ENCODE results near the gene KIF12.
"Not testable (repeated sequence)": the region's sequence is repeated elsewhere in the genome, so short reads cannot be mapped to it uniquely, and the experiment has no call there.

KIF12 gene

GRCh38 chr9:114082763-114083412, 16.2 kb downstream of the KIF12 start:
- not testable (repeated sequence) for DNase-seq; H3K14ac ChIP-seq (ENCODE audit: low read length in 2 of 2); H3K4me3 ChIP-seq (ENCODE audit: insufficient read depth in 1 of 2, low read depth in 1 of 2, low read length in 2 of 2); H2BK120ac ChIP-seq (ENCODE audit: low read depth, low read length); H3K27ac ChIP-seq (ENCODE audit: low read length, poor library complexity, severe bottlenecking); H3K23ac ChIP-seq (ENCODE audit: low read length in 2 of 2); H3K36me3 ChIP-seq (ENCODE audit: control insufficient read depth in 1 of 2, insufficient read depth in 2 of 2, low read depth in 1 of 2, low read length in 2 of 2); H3K4me2 ChIP-seq (ENCODE audit: low read length, poor library complexity, severe bottlenecking); H3K9me3 ChIP-seq (ENCODE audit: control insufficient read depth, low read length); H3K4ac ChIP-seq (ENCODE audit: low read depth in 1 of 2, low read length in 2 of 2); H4K8ac ChIP-seq (ENCODE audit: low read length); H2BK12ac ChIP-seq (ENCODE audit: low read length in 2 of 2); H3K79me1 ChIP-seq (replicated peaks; ENCODE audit: low read length, poor library complexity, severe bottlenecking); H3K18ac ChIP-seq (ENCODE audit: low read depth in 1 of 2, low read length in 2 of 2); H4K91ac ChIP-seq (ENCODE audit: low read length); H2BK15ac ChIP-seq (ENCODE audit: low read depth, poor library complexity, severe bottlenecking); H2BK5ac ChIP-seq (ENCODE audit: low read depth, low read length, poor library complexity, severe bottlenecking); H2AFZ ChIP-seq (ENCODE audit: low read depth, low read length); H2AK5ac ChIP-seq (ENCODE audit: low read length, severe bottlenecking)
- peaks cover 30% of the 10 kb centered on the region for H3K4me1 ChIP-seq (ENCODE audit: control insufficient read depth, insufficient read depth, low read depth, low read length)
- WGBS: 73% methylated on average over 11 of the region's 13 CpGs
- H3K27me3 ChIP-seq (ENCODE audit: control insufficient read depth in 1 of 2, insufficient read depth in 1 of 2, low read length in 2 of 2): peaks cover 0 to 47% of the 10 kb centered on the region in 2 experiments
- peak overlapping the region; percentile 24 for H3K9ac ChIP-seq (ENCODE audit: low read length)

GRCh38 chr9:114082017-114082762, 16.9 kb downstream of the KIF12 start:
- no peaks in the 10 kb centered on the region for H3K36me3 ChIP-seq (ENCODE audit: control insufficient read depth in 1 of 2, insufficient read depth in 2 of 2, low read depth in 1 of 2, low read length in 2 of 2)
- H2BK120ac ChIP-seq (ENCODE audit: low read depth, low read length): no peak overlapping the region
- no peaks in the 10 kb centered on the region for H3K9me3 ChIP-seq (ENCODE audit: control insufficient read depth, low read length)
- H3K18ac ChIP-seq (ENCODE audit: low read depth in 1 of 2, low read length in 2 of 2): no peak overlapping the region
- H3K14ac ChIP-seq (ENCODE audit: low read length in 2 of 2): no peak overlapping the region
- H3K4ac ChIP-seq (ENCODE audit: low read depth in 1 of 2, low read length in 2 of 2): no peak overlapping the region
- H2BK12ac ChIP-seq (ENCODE audit: low read length in 2 of 2): no peak overlapping the region
- H3K27ac ChIP-seq (ENCODE audit: low read length, poor library complexity, severe bottlenecking): no peak overlapping the region
- H3K4me2 ChIP-seq (ENCODE audit: low read length, poor library complexity, severe bottlenecking): no peak overlapping the region
- no peak overlapping the region for H3K9ac ChIP-seq (ENCODE audit: low read length)
- H3K4me3 ChIP-seq (ENCODE audit: insufficient read depth in 1 of 2, low read depth in 1 of 2, low read length in 2 of 2): no peak overlapping the region
- H4K8ac ChIP-seq (ENCODE audit: low read length): no peak overlapping the region
- H2AK5ac ChIP-seq (ENCODE audit: low read length, severe bottlenecking): peak overlapping the region; percentile 83
- H4K91ac ChIP-seq (ENCODE audit: low read length): no peak overlapping the region
- peaks cover 35% of the 10 kb centered on the region for H3K4me1 ChIP-seq (ENCODE audit: control insufficient read depth, insufficient read depth, low read depth, low read length)
- no peaks in the 10 kb centered on the region for H3K79me1 ChIP-seq (replicated peaks; ENCODE audit: low read length, poor library complexity, severe bottlenecking)
- peak; percentile 85 for DNase-seq
- 58% methylated on average over 10 of the region's 10 CpGs for WGBS
- H2BK15ac ChIP-seq (ENCODE audit: low read depth, poor library complexity, severe bottlenecking): no peak overlapping the region
- H2AFZ ChIP-seq (ENCODE audit: low read depth, low read length): no peak overlapping the region
- H3K27me3 ChIP-seq (ENCODE audit: control insufficient read depth in 1 of 2, insufficient read depth in 1 of 2, low read length in 2 of 2): peaks cover 0 to 49% of the 10 kb centered on the region in 2 experiments
- H2BK5ac ChIP-seq (ENCODE audit: low read depth, low read length, poor library complexity, severe bottlenecking): no peak overlapping the region
- H3K23ac ChIP-seq (ENCODE audit: low read length in 2 of 2): no peak overlapping the region

GRCh38 chr9:114081441-114082016, 17.6 kb downstream of the KIF12 start:
- H2AFZ ChIP-seq (ENCODE audit: low read depth, low read length): no peak overlapping the region
- H3K4ac ChIP-seq (ENCODE audit: low read depth in 1 of 2, low read length in 2 of 2): no peak overlapping the region
- no peak overlapping the region for H3K4me2 ChIP-seq (ENCODE audit: low read length, poor library complexity, severe bottlenecking)
- H3K9ac ChIP-seq (ENCODE audit: low read length): no peak overlapping the region
- no peak overlapping the region for H2BK15ac ChIP-seq (ENCODE audit: low read depth, poor library complexity, severe bottlenecking)
- no peak overlapping the region for H4K8ac ChIP-seq (ENCODE audit: low read length)
- no peak overlapping the region for H3K14ac ChIP-seq (ENCODE audit: low read length in 2 of 2)
- H3K27me3 ChIP-seq (ENCODE audit: control insufficient read depth in 1 of 2, insufficient read depth in 1 of 2, low read length in 2 of 2): peaks cover 2 to 50% of the 10 kb centered on the region in 2 experiments
- no peak overlapping the region for H2BK120ac ChIP-seq (ENCODE audit: low read depth, low read length)
- peak overlapping the region; percentile 95 for H2AK5ac ChIP-seq (ENCODE audit: low read length, severe bottlenecking)
- H3K36me3 ChIP-seq (ENCODE audit: control insufficient read depth in 1 of 2, insufficient read depth in 2 of 2, low read depth in 1 of 2, low read length in 2 of 2): no peaks in the 10 kb centered on the region
- no peaks in the 10 kb centered on the region for H3K9me3 ChIP-seq (ENCODE audit: control insufficient read depth, low read length)
- peak overlapping the region; percentile 89 for H3K27ac ChIP-seq (ENCODE audit: low read length, poor library complexity, severe bottlenecking)
- no peak overlapping the region for H4K91ac ChIP-seq (ENCODE audit: low read length)
- WGBS: 87% methylated on average over 6 of the region's 6 CpGs
- H2BK5ac ChIP-seq (ENCODE audit: low read depth, low read length, poor library complexity, severe bottlenecking): peak overlapping the region; percentile 85
- no peak for DNase-seq
- no peak overlapping the region for H3K18ac ChIP-seq (ENCODE audit: low read depth in 1 of 2, low read length in 2 of 2)
- no peak overlapping the region for H3K4me3 ChIP-seq (ENCODE audit: insufficient read depth in 1 of 2, low read depth in 1 of 2, low read length in 2 of 2)
- H2BK12ac ChIP-seq (ENCODE audit: low read length in 2 of 2): no peak overlapping the region
- H3K4me1 ChIP-seq (ENCODE audit: control insufficient read depth, insufficient read depth, low read depth, low read length): peaks cover 35% of the 10 kb centered on the region
- no peaks in the 10 kb centered on the region for H3K79me1 ChIP-seq (replicated peaks; ENCODE audit: low read length, poor library complexity, severe bottlenecking)
- no peak overlapping the region for H3K23ac ChIP-seq (ENCODE audit: low read length in 2 of 2)

GRCh38 chr9:114080773-114081440, 18.2 kb downstream of the KIF12 start:
- DNase-seq: no peak
- Histone ChIP-seq H2BK12ac (ENCODE audit: low read length in 2 of 2) (no peak overlapping the region), H3K27me3 (ENCODE audit: control insufficient read depth in 1 of 2, insufficient read depth in 1 of 2, low read length in 2 of 2) (peaks cover 7 to 50% of the 10 kb centered on the region in 2 experiments), H3K79me1 (replicated peaks; ENCODE audit: low read length, poor library complexity, severe bottlenecking) (no peaks in the 10 kb centered on the region), H2BK5ac (ENCODE audit: low read depth, low read length, poor library complexity, severe bottlenecking) (peak overlapping the region; percentile 85), H3K23ac (ENCODE audit: low read length in 2 of 2) (no peak overlapping the region), H3K9ac (ENCODE audit: low read length) (no peak overlapping the region), H2AFZ (ENCODE audit: low read depth, low read length) (no peak overlapping the region), H2AK5ac (ENCODE audit: low read length, severe bottlenecking) (peak overlapping the region; percentile 95), H3K18ac (ENCODE audit: low read depth in 1 of 2, low read length in 2 of 2) (no peak overlapping the region), H3K4me1 (ENCODE audit: control insufficient read depth, insufficient read depth, low read depth, low read length) (peaks cover 35% of the 10 kb centered on the region), H3K27ac (ENCODE audit: low read length, poor library complexity, severe bottlenecking) (peak overlapping the region; percentile 89), H3K4ac (ENCODE audit: low read depth in 1 of 2, low read length in 2 of 2) (no peak overlapping the region), H2BK120ac (ENCODE audit: low read depth, low read length) (no peak overlapping the region), H4K91ac (ENCODE audit: low read length) (no peak overlapping the region), H3K4me3 (ENCODE audit: insufficient read depth in 1 of 2, low read depth in 1 of 2, low read length in 2 of 2) (no peak overlapping the region), H3K4me2 (ENCODE audit: low read length, poor library complexity, severe bottlenecking) (peak overlapping the region; percentile 56), H3K9me3 (ENCODE audit: control insufficient read depth, low read length) (no peaks in the 10 kb centered on the region), H4K8ac (ENCODE audit: low read length) (no peak overlapping the region), H3K36me3 (ENCODE audit: control insufficient read depth in 1 of 2, insufficient read depth in 2 of 2, low read depth in 1 of 2, low read length in 2 of 2) (no peaks in the 10 kb centered on the region), H2BK15ac (ENCODE audit: low read depth, poor library complexity, severe bottlenecking) (no peak overlapping the region), H3K14ac (ENCODE audit: low read length in 2 of 2) (no peak overlapping the region)
- 91% methylated on average over 7 of the region's 7 CpGs for WGBS

Measured in mesenchymal stem cell (in vitro differentiated cells and primary cell).